ACC112 (cell line): Measurements from ENCODE around the gene HSPA2.

Experiments used
- H2AFZ ChIP-seq: fragments of 200-600 bp; sonication (generic); one replicate; pipeline ENCODE4 v1.6.0; 2017; ENCODE audit warnings: antibody characterized with exemption, low read length; ENCODE audit not compliant: unreplicated experiment
- H3K27ac ChIP-seq: fragments of 200-600 bp; sonication (generic); 2 replicates; pipeline ENCODE4 v1.5.1; 2014; ENCODE audit warnings: low read depth, mild to moderate bottlenecking, antibody characterized with exemption, low read length, moderate library complexity
- H3K27me3 ChIP-seq: fragments of 200-600 bp; sonication (generic); 2 replicates; pipeline ENCODE4 v1.6.1; 2014; ENCODE audit warnings: mild to moderate bottlenecking, antibody characterized with exemption, low read length, moderate library complexity, mixed read lengths; ENCODE audit not compliant: insufficient read depth
- H3K36me3 ChIP-seq: fragments of 200-600 bp; sonication (generic); 2 replicates; pipeline ENCODE4 v1.6.1; 2016; ENCODE audit warnings: mild to moderate bottlenecking, antibody characterized with exemption, low read length, moderate library complexity, mixed read lengths; ENCODE audit not compliant: insufficient read depth
- H3K4me1 ChIP-seq: fragments of 200-600 bp; sonication (generic); one replicate; pipeline ENCODE4 v1.6.1; 2016; ENCODE audit warnings: low read length, mixed read lengths; ENCODE audit not compliant: insufficient read depth, unreplicated experiment, control insufficient read depth
- H3K4me3 ChIP-seq: fragments of 200-600 bp; sonication (generic); 2 replicates; pipeline ENCODE4 v1.5.1; 2014; ENCODE audit warnings: mild to moderate bottlenecking, low read depth, low read length
- H3K79me2 ChIP-seq: fragments of 200-600 bp; sonication (generic); one replicate; pipeline ENCODE4 v1.6.0; 2016; ENCODE audit warnings: low read length; ENCODE audit not compliant: control insufficient read depth, unreplicated experiment, insufficient read depth

HSPA2 gene

GRCh38 chr14:64503434-64504309 is 36.9 kb upstream of the HSPA2 start, which contains the start of gene ZBTB25:
TSS of gene ZBTB25 (minus strand) at chr14:64503838. CDS start at chr14:64490533, 13,305 bp downstream.
- Histone ChIP-seq H3K27me3 (no peaks in the 10 kb centered on the region), H3K4me1 (peaks cover 50% of the 10 kb centered on the region), H3K79me2 (peaks cover 73% of the 10 kb centered on the region), H3K27ac (peak within 1 kb of the TSS; percentile 98), H2AFZ (peak within 1 kb of the TSS; percentile 85), H3K36me3 (no peaks in the 10 kb centered on the region; the same call in 1 of the 2 replicates), H3K4me3 (peak within 1 kb of the TSS; percentile 84)

- H2AFZ ChIP-seq, result peak within 1 kb of the TSS; percentile 81
Observed at GRCh38 chr14:64504310-64504896, 36.1 kb upstream of the HSPA2 start, which contains the start of gene ZBTB1. TSS of gene ZBTB1 (plus strand) at chr14:64504770. CDS start at chr14:64521505, 16,735 bp downstream.

GRCh38 chr14:64504897-64505794 is 35.4 kb upstream of the HSPA2 start:
- Histone ChIP-seq H3K4me1 (peaks cover 53% of the 10 kb centered on the region), H2AFZ (peak overlapping the region; percentile 57), H3K27me3 (no peaks in the 10 kb centered on the region), H3K27ac (peak overlapping the region; percentile 98), H3K4me3 (peak overlapping the region; percentile 84), H3K79me2 (peaks cover 73% of the 10 kb centered on the region), H3K36me3 (no peaks in the 10 kb centered on the region)

More at GRCh38 chr14:64504310-64504896, 36.1 kb upstream of the HSPA2 start, which contains the start of gene ZBTB1:
- Histone ChIP-seq H3K27me3 (no peaks in the 10 kb centered on the region), H3K4me3 (peak within 1 kb of the TSS; percentile 84), H3K4me1 (peaks cover 57% of the 10 kb centered on the region), H3K36me3 (no peaks in the 10 kb centered on the region), H3K79me2 (peaks cover 74% of the 10 kb centered on the region), H3K27ac (peak within 1 kb of the TSS; percentile 98)

- Histone ChIP-seq H3K4me3 (peak overlapping the region; percentile 84), H3K79me2 (peaks cover 76% of the 10 kb centered on the region), H3K36me3 (no peaks in the 10 kb centered on the region), H3K4me1 (peaks cover 53% of the 10 kb centered on the region), H2AFZ (no peak overlapping the region), H3K27me3 (no peaks in the 10 kb centered on the region), H3K27ac (peak overlapping the region; percentile 6; the same call in 1 of the 2 replicates)
Observed at GRCh38 chr14:64506721-64507120, 33.8 kb upstream of the HSPA2 start.

GRCh38 chr14:64507376-64508156 is 33.0 kb upstream of the HSPA2 start:
- Histone ChIP-seq H3K27ac (peak overlapping the region; percentile 6; the same call in 1 of the 2 replicates), H3K4me1 (peaks cover 45% of the 10 kb centered on the region), H2AFZ (no peak overlapping the region), H3K27me3 (no peaks in the 10 kb centered on the region), H3K79me2 (peaks cover 76% of the 10 kb centered on the region), H3K4me3 (peak overlapping the region; percentile 84), H3K36me3 (no peaks in the 10 kb centered on the region)

GRCh38 chr14:64508215-64508776 is 32.2 kb upstream of the HSPA2 start:
- Histone ChIP-seq H3K79me2 (peaks cover 79% of the 10 kb centered on the region), H3K27ac (no peak overlapping the region), H2AFZ (no peak overlapping the region), H3K27me3 (no peaks in the 10 kb centered on the region), H3K4me3 (peak overlapping the region; percentile 84; the same call in 1 of the 2 replicates), H3K4me1 (peaks cover 45% of the 10 kb centered on the region), H3K36me3 (no peaks in the 10 kb centered on the region)

- H3K4me1 ChIP-seq, result peaks cover 45% of the 10 kb centered on the region
- H3K79me2 ChIP-seq, result peaks cover 85% of the 10 kb centered on the region
- no peak overlapping the region for H2AFZ ChIP-seq
- H3K27me3 ChIP-seq, result no peaks in the 10 kb centered on the region
- H3K36me3 ChIP-seq, result no peaks in the 10 kb centered on the region
- H3K27ac ChIP-seq, result no peak overlapping the region
- H3K4me3 ChIP-seq, result no peak overlapping the region
Observed at GRCh38 chr14:64509036-64509435, 31.5 kb upstream of the HSPA2 start.

GRCh38 chr14:64510825-64511671 is 29.5 kb upstream of the HSPA2 start:
- H3K79me2 ChIP-seq, result peaks cover 95% of the 10 kb centered on the region
- H2AFZ ChIP-seq, result no peak overlapping the region
- H3K36me3 ChIP-seq, result no peaks in the 10 kb centered on the region
- H3K4me1 ChIP-seq, result peaks cover 45% of the 10 kb centered on the region
- H3K27ac ChIP-seq, result peak overlapping the region; percentile 25; the same call in 1 of the 2 replicates
- H3K4me3 ChIP-seq, result no peak overlapping the region
- no peaks in the 10 kb centered on the region for H3K27me3 ChIP-seq

GRCh38 chr14:64513271-64513670 is 27.3 kb upstream of the HSPA2 start:
- Histone ChIP-seq H3K36me3 (no peaks in the 10 kb centered on the region), H3K79me2 (peaks cover 93% of the 10 kb centered on the region), H3K27ac (no peak overlapping the region), H3K27me3 (no peaks in the 10 kb centered on the region), H3K4me1 (peaks cover 25% of the 10 kb centered on the region), H3K4me3 (no peak overlapping the region), H2AFZ (no peak overlapping the region)
